ENCODE measurements around the gene RGS7.
"Not testable (repeated sequence)": the region's sequence is repeated elsewhere in the genome, so short reads cannot be mapped to it uniquely, and the experiment has no call there.

Gene RGS7

GRCh38 chr1:241331328-241332036, 25.5 kb downstream of the RGS7 start:
- no peak for DNase-seq (ENCODE audit: low read depth)

- no peak for DNase-seq (ENCODE audit: low read depth)
Measured at GRCh38 chr1:241330619-241331327, 26.2 kb downstream of the RGS7 start.

- no peak for DNase-seq (ENCODE audit: low read depth)
Measured at GRCh38 chr1:241325456-241325855, 31.5 kb downstream of the RGS7 start.

DNA sequence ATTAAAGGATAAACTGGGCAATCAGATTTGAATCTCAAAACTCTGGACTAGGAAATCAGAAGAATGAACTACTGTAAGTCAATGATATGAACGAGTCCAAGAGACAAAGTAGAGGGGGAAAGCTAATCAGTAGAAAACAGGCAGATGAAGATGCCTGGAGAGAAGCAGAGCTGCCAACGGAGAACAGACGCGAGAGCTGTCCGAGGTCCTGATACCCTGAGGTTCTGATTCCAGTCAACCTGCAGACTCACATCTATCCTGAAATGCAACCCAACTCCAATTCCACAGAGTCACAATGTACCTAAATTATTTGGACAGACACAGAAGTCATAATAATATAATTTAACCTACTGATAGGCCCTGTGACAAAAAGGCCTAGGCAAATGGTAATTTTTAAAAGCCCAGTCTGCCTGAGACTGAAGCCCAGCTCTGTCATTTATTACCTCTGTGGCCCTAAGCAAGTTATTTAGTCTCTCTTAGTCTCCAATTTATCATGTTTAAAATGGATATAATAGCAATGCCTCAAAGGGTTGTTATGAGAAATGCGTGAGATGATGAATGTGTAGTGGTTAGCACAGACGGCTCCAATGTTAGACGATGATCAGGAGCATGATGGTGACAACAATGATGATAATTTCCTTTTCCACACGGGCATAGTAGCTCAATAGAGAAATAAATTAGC, 33.4 kb downstream of the RGS7 start:
- DNase-seq (ENCODE audit: low read depth) = no peak

DNA sequence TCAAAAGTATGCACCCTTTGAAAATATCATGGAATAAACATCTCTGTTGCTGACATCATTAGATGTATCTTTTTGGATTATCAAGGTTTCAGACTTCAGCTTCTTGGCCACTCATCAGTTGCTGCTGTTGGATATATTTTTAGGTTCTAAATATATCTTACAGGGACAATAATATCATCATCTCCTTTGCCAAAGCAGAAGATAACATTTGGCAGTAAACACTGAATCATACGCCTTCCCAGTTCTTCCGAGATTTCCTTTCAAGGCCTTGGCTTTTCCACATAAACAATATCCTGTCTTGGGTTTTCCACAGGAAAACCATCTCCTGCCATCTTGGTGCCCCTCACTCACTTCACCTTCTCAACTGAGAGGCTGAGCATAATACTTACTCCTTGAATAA, 39.3 kb downstream of the RGS7 start:
- no peak for DNase-seq (ENCODE audit: low read depth)

GRCh38 chr1:241316372-241316771, 40.6 kb downstream of the RGS7 start:
- DNase-seq (ENCODE audit: low read depth) = no peak

- no peak for DNase-seq (ENCODE audit: low read depth)
Measured at GRCh38 chr1:241311056-241311746, 45.8 kb downstream of the RGS7 start.

DNA sequence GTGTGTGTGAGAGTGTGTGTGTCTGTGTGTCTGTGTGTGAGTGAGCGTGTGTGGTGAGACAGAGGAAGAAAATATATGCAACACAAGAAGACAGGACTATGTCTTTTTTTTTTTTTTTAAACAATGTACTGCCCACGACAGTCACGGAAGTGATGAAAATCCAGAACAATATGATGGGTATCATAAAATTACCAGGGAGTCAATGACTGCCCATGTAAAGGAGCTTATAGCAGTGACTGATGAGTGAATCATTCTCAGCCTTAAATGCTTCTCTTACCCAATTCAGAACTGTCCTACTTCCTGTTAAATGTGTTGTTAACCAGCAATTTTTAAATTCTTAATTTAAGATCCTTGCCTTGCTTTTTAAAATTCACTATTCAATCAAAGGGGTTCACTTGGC, 46.6 kb downstream of the RGS7 start:
- no peak for DNase-seq (ENCODE audit: low read depth)

GRCh38 chr1:241309651-241310050, 47.4 kb downstream of the RGS7 start:
- no peak for DNase-seq (ENCODE audit: low read depth)

DNA sequence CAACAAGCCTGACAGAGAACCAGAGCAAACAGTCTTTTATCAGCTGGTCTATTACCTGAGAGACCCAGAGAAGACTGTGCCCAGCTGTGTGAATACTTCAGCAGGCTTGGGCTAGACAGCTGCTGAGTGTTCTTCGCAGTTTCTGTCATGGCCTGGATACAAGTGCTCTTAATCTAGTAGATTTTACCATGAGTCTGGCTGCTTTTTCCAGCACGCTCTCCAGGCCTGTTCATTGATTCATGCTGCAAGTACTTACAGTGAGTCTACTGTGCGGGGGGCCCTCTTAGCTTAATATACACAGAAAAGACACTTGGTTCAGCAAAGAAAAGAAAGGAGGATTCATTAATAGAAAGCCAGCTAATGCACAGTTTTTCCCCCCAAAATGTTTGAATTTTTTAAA, 48.5 kb downstream of the RGS7 start:
- no peak for DNase-seq (ENCODE audit: low read depth)

DNA sequence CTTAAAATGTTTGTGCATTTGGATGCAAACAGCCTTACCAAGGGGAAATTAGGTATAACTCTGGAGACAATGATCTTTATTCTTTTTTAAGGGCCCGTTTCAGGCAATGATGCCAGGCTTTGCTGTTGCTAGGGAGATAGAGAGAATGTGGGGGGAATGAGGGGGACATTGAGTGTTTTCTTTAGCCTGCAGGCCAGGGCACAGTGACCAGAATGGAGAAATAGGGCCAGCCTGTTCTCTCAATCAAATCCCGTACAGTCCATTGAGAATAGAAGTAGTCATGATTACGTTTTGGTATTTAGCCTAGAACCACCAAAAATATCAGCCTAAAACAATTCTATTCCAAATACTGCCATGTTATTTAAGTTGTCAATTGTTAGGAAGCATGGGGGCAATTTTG, 49.0 kb downstream of the RGS7 start:
- no peak for DNase-seq (ENCODE audit: low read depth)

- DNase-seq (ENCODE audit: low read depth) = no peak
Measured at GRCh38 chr1:241306125-241306790, 50.7 kb downstream of the RGS7 start.

- DNase-seq (ENCODE audit: low read depth) = not testable (repeated sequence)
Measured at GRCh38 chr1:241302024-241302423, 55.0 kb downstream of the RGS7 start.

GRCh38 chr1:241299347-241299746, 57.7 kb downstream of the RGS7 start:
- no peak for DNase-seq (ENCODE audit: low read depth)

DNA sequence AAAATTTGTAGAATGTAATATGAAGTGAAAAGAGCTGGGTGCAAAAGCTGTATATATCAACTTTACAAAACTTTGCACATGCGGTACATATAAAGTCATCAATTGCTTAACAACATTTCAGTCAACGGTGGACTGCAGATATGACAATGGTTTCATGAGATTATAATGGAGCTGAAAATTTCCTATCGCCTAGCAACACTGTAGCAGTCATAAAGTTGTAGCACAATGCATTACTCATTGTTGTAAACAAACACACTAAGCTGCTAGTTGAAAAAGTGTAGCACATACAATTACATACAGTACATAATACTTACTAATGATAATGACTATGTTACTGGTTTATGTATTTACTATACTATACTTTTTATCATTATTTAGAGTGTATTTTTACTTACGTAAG, 64.0 kb downstream of the RGS7 start:
- DNase-seq (ENCODE audit: low read depth) = no peak

- not testable (repeated sequence) for DNase-seq (ENCODE audit: low read depth)
Measured at GRCh38 chr1:241291548-241291947, 65.5 kb downstream of the RGS7 start.

DNA sequence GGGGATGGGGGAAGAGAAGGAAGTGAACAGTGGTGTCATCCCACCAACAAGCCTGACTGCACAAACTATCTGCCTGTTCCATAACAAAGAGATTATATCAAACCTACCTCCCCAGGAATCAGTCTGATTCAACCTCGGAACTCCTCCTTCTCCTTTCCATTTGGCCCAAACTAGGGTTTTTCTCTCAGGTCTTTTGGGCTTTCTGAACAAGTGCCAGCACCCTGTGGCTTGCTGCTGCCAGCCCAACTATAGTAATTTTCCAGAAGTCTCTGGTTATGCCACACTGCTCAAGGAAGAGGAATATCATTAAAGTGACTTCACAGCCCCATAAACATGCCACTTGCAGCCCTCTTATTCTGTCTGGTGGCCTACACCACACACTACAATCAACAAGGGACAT, 70.5 kb downstream of the RGS7 start:
- DNase-seq (ENCODE audit: low read depth) = no peak

- DNase-seq (ENCODE audit: low read depth) = no peak
Measured at GRCh38 chr1:241276391-241276790, 80.6 kb downstream of the RGS7 start.

- DNase-seq (ENCODE audit: low read depth) = no peak
Measured at GRCh38 chr1:241275981-241276380, 81.0 kb downstream of the RGS7 start.

GRCh38 chr1:241275226-241275625, 81.8 kb downstream of the RGS7 start:
- no peak for DNase-seq (ENCODE audit: low read depth)

GRCh38 chr1:241274693-241275092, 82.3 kb downstream of the RGS7 start:
- no peak for DNase-seq (ENCODE audit: low read depth)

DNA sequence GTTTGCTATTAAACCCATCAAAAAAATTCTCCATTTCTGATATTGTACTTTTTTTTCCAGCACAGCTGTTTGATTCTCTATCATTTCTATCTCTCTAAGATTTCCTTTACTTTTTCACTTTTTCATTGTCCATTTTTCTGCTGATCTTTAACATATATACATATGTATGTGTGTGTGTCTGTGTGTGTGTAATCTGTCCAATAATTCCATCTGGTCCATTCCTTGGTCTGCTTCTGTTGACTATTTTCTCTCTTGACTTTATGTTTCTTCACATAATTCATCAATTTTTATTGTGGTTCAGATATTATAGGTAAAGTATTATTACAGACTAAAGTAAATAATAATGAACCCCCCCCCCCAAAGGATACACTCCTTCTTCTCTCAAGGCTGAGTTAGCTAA, 84.2 kb downstream of the RGS7 start:
- DNase-seq (ENCODE audit: low read depth) = no peak

All from stimulated activated CD4-positive, alpha-beta T cell treated with anti-CD3 and anti-CD28 coated beads, Interleukin-2, amount 100 ng/mL, for 4 hours (primary cell).